Right ventricle myocardium superior (tissue), 1 donor: ENCODE measurements around the gene KCNK16. TPM values are rescaled to one million over a fixed set of nuclear protein-coding genes. Genes with fewer than 3 reads are reported as not detected.

ENCODE experiments used
- ATAC-seq: fragments of 200-7000 bp; cut with Tn5 transposase; one replicate; pipeline ENCODE4 v1.9.1; 2020; ENCODE audit warnings: mild to moderate bottlenecking; ENCODE audit not compliant: poor library complexity
- DNase-seq: peaks from one replicate; pipeline ENCODE4 v3.0.0-alpha.2; 2020
- intact Hi-C: fragments of 100-400 bp; cut with DNase I; formaldehyde crosslinking; loops from one replicate; pipeline ENCODE4 v1.11.2; 2022
- total RNA-seq: library from RNA; stranded (reverse); fragmentation: NEBNext Ultra II Directional; extraction: Animal tissue kit (Norgen Biotek cat#: 25700); gene quantifications from one replicate; pipeline ENCODE4 v1.2.1, GENCODE V29; 2021
- donor health status: DM: no; HTN: yes; CAD: no; lungs with severe emphysema.

Gene KCNK16
- total RNA-seq, 1 donor from 2014 or later = not detected

- no peak for DNase-seq
- intact Hi-C loops = no loop called here
- ATAC-seq = no peak
Measured at GRCh38 chr6:39343396-39343870, 20.9 kb upstream of the KCNK16 start.

- ATAC-seq = no peak
- no peak for DNase-seq
- intact Hi-C loops = no loop called here
Measured at GRCh38 chr6:39342692-39343395, 20.3 kb upstream of the KCNK16 start.

- DNase-seq (no peak), ATAC-seq (peak; percentile 36)
- intact Hi-C loops = no loop called here
Measured at GRCh38 chr6:39341937-39342336, 19.4 kb upstream of the KCNK16 start.

- ATAC-seq (no peak), DNase-seq (no peak)
- intact Hi-C loops = no loop called here
Measured at GRCh38 chr6:39341352-39341751, 18.9 kb upstream of the KCNK16 start.

- ATAC-seq (peak; percentile 65), DNase-seq (no peak)
- intact Hi-C loops = no loop called here
Measured at GRCh38 chr6:39339868-39340550, 17.5 kb upstream of the KCNK16 start.

GRCh38 chr6:39339096-39339867 lies 16.8 kb upstream of the KCNK16 start:
- no peak for ATAC-seq
- no peak for DNase-seq
- intact Hi-C loops = no loop called here

- intact Hi-C loops = no loop called here
- no peak for ATAC-seq
- DNase-seq = no peak
Measured at GRCh38 chr6:39338397-39338796, 15.9 kb upstream of the KCNK16 start.

- intact Hi-C loops = no loop called here
- ATAC-seq = no peak
- peak; percentile 52 for DNase-seq
Measured at GRCh38 chr6:39335780-39336545, 13.5 kb upstream of the KCNK16 start.

GRCh38 chr6:39333644-39334438 lies 11.3 kb upstream of the KCNK16 start:
- intact Hi-C loops = no loop called here
- ATAC-seq = no peak
- DNase-seq = no peak

GRCh38 chr6:39330476-39330875 lies 8.0 kb upstream of the KCNK16 start:
- ATAC-seq = peak; percentile 52
- intact Hi-C loops = no loop called here
- peak; percentile 52 for DNase-seq

GRCh38 chr6:39330057-39330456 lies 7.6 kb upstream of the KCNK16 start:
- ATAC-seq (peak; percentile 66), DNase-seq (no peak)
- intact Hi-C loops = no loop called here

GRCh38 chr6:39328066-39328465 lies 5.6 kb upstream of the KCNK16 start:
- ATAC-seq (no peak), DNase-seq (no peak)
- intact Hi-C loops = no loop called here

GRCh38 chr6:39327507-39327906 lies 5.0 kb upstream of the KCNK16 start:
- intact Hi-C loops = no loop called here
- ATAC-seq (no peak), DNase-seq (no peak)

- intact Hi-C loops = no loop called here
- ATAC-seq (no peak), DNase-seq (no peak)
Measured at GRCh38 chr6:39321761-39322160, 741 bp downstream of the KCNK16 start.

- no peak for ATAC-seq
- no peak for DNase-seq
- intact Hi-C loops = no loop called here
Measured at GRCh38 chr6:39320363-39320984, 2.0 kb downstream of the KCNK16 start.

- DNase-seq = no peak
- ATAC-seq = no peak
- intact Hi-C loops = no loop called here
Measured at GRCh38 chr6:39319621-39320362, 2.7 kb downstream of the KCNK16 start.

GRCh38 chr6:39317256-39317655 lies 5.2 kb downstream of the KCNK16 start:
- ATAC-seq (no peak), DNase-seq (no peak)
- intact Hi-C loops = no loop called here
